HL-60/S4 (cell line): ENCODE results near the gene ULBP1.
"Not testable (repeated sequence)": the region's sequence is repeated elsewhere in the genome, so short reads cannot be mapped to it uniquely, and the experiment has no call there.

ENCODE experiments used
- in situ Hi-C: fragments of 300-500 bp; cut with MboI; formaldehyde crosslinking; loops from 2 replicates; pipeline ENCODE4 v1.14.3; 2022; ENCODE audit warnings: low sequenced_read_pairs

ULBP1 gene

DNA sequence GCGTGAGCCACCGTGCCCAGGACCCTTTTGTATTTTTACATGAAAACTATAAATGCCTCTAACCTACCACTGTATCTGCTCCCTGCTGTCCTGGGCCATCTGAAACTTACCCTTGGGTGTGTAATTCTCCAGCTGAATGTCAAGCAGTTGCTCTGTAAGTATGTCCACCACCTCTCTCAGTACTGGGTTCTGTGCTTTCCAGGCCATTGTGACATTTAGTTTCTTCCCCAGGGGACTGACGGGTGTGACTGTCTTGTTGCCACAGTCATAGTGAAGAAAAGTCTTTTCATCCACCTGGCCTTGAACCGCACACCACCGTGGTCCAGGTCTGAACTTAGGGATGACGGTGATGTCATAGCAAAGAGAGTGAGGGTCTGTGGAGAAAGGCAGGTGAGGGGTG lies 58.1 kb downstream of the ULBP1 start:
- in situ Hi-C loops = not testable (repeated sequence)
